Activated CD8-positive, alpha-beta memory T cell treated with anti-CD3 and anti-CD28 coated beads, Interleukin-2, amount 50 U/mL, for 1 hour (primary cell): ENCODE results near the gene GLT1D1.

Source experiments
- DNase-seq: peaks from one replicate; pipeline ENCODE4 v3.0.0-alpha.2; 2020; ENCODE audit errors: extremely low read depth

The GLT1D1 gene

DNA sequence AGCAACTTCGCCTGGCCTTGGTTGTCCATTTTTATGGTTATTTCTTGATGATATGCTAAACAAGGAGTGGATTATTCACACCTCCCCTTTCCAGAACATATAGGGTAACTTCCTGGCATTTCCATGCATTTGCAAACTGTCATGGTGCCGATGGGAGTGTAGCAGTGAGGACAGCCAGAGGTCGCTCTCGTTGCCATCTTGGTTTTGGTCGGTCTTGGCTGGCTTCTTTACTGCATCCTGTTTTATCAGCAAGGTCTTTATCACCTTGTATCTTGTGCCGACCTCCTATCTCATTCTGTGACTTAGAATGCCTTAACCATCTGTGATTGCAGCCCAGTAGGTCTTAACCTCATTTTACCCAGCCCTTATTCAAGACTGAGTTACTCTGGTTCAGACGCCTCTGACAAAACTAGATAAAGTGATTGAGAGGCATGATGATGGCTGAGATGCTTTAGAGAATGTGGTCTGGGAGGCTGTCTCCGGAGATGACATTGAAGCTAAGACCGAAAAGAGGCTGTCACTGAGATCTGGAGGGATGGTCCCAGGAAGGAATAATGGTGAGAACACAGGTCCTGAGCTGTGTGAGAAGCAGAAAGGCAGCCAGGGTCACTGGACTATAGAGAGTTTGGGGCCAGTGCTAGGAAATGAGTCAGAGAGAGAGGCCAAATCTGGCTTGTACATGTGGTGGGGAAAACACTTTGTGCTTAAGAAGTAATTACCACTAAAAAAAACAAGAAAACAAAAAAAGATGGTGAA is 2.9 kb downstream of the GLT1D1 start:
- DNase-seq, result no peak

GRCh38 chr12:128856791-128857078 is 3.5 kb downstream of the GLT1D1 start:
- no peak for DNase-seq

DNA sequence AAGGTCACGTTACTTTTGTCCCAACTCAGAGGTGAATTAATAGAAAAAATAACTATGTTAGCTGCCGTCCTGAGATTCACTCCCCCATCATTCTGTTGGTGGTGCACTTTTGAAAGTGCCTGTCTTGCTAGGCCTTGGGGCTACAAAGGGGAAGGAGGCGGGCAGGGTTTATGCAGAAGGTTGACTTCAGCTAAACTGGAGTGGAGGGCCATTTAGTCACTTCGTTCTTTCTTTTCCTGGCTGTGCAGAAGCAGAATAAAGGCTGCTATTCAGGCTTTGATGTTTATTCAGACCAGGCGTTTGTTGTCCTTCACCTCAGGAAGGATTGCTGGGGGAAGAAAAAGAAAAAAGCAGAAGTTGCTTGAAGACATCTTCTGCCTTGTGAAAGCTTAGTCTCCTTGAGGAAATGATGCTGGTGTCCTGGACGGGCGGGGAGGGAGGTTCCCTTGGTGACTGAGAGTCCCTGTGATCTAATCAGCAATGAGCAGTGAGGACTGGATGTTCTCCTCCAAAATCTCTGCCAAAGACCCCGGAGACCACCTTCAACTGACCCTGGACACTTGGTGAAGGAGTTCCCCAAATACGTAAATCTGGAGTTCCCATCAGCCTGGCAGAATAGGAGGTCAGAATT is 4.0 kb downstream of the GLT1D1 start:
- DNase-seq, result no peak

- no peak for DNase-seq
Measured at GRCh38 chr12:128859311-128859710, 6.0 kb downstream of the GLT1D1 start.

GRCh38 chr12:128861226-128862016 is 8.1 kb downstream of the GLT1D1 start:
- no peak for DNase-seq

DNA sequence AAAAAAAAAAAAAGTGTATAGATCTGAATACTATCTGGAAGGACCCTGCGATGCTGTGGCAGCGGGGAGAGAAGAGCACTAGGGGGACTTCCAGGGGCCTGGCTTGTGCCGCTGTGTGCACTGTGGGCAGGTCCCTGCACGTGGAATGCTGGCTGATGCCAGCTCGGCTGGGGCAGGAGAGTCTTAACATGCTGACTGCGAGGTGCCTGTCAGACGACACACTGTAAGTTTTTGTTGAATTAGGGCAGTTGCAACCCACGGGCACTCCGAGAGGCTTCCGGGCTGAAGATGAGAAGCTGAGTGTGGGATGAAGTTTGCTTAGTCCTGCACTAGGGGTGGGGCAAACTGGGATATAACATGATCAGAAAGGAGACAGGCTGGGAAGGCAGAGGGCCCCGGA is 10.7 kb downstream of the GLT1D1 start:
- DNase-seq, result no peak

GRCh38 chr12:128864516-128865186 is 11.4 kb downstream of the GLT1D1 start:
- DNase-seq, result no peak

- DNase-seq, result no peak
Measured at GRCh38 chr12:128867466-128867865, 14.2 kb downstream of the GLT1D1 start.

- no peak for DNase-seq
Measured at GRCh38 chr12:128871516-128871892, 18.2 kb downstream of the GLT1D1 start.

GRCh38 chr12:128872303-128872702 is 19.0 kb downstream of the GLT1D1 start:
- no peak for DNase-seq

- DNase-seq, result no peak
Measured at GRCh38 chr12:128876559-128876958, 23.3 kb downstream of the GLT1D1 start.

- no peak for DNase-seq
Measured at GRCh38 chr12:128879898-128880764, 26.9 kb downstream of the GLT1D1 start.

DNA sequence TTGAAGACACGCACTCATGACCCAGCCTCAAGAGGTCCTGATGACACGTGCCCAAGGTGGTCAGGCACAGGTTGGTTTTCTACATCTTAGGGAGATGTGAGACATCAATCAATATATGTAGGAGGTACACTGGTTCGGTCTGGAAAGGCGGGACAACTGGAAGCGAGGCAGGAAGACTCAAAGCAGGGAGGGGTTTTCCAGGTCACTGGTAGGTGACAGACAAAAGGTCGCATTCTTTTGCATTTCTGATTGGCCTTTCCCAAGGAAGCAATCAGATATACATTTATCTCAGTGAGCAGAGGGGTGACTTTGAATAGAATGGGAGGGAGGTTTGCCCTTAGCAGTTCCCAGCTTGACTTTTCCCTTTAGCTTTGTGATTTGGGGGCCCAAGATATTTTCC is 38.6 kb downstream of the GLT1D1 start:
- no peak for DNase-seq

GRCh38 chr12:128903236-128903635 is 50.0 kb downstream of the GLT1D1 start:
- no peak for DNase-seq

DNA sequence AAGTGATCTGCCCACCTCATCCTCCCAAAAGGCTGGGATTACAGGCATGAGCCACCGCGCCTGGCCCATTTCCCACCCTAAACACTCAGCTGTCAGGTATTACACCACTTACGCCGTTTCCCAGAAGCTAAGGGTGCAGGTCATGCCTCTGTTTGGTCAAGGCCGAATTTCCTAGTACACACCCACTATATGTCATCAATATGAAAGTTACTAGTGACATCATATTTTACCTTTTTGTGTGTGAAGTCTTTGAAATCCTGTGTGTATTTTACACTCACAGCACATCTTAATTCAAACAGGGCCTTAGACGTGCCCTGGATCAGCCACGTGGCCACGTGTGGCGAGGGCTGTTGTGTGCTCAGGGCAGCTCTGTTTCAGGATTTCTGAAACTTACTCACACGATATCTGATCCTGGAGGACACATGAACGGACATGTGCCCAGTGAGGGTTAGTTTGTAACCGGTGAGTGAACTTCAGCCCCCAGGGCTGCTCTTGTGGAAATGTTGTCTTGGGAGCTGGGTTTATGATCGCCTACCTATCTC is 51.8 kb downstream of the GLT1D1 start:
- DNase-seq, result no peak

DNA sequence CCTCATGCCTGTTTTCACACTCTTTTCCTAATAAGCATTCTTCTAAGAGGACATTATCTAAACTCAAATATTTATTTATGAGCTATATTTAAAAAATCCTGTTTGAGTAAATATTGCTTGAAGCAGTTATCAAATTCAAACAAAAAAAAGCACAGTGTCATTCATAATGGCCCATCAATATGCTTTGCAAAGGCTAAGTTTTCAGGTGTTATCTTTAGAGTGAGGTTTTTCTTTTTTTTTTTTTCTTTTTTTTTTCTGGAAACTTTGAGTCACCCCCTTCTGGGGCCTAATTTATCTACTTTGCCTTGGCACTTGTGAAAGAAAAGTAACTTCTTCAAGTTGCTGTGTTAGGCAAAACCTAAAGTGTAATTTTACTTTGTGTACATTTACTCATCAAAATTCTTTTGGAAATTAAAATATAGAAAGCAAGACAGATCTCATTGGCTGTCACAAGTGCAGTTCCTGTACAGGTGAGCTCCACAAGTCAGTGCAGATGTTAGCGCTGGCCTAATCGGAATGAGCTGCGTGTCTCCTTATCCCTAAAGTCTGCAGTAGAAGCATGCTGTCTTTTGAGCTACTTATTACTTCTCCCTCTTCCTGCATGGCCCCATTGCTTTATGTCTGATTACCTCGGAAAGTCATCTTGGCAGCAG is 53.3 kb downstream of the GLT1D1 start:
- DNase-seq, result no peak

GRCh38 chr12:128908254-128908653 is 55.0 kb downstream of the GLT1D1 start:
- no peak for DNase-seq

GRCh38 chr12:128909653-128910052 is 56.4 kb downstream of the GLT1D1 start:
- DNase-seq, result no peak

DNA sequence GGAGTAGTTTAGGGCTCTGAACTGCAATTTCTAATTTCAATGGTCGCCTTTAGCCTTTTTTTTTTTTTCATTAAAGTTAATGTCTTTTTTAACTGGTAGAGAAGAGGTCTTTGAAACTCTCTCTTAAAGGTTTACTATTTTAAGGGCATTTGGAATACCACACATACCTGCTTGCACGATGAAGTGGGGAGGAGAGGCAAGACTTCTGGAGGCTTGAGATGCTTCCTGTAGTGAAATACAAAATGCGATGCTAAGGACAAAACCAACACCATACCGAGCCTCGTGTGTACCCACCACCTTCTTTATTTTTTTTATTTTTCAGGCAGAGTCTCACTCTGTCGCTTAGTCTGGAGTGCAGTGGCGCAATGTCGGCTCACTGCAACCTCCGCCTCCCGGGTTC is 57.4 kb downstream of the GLT1D1 start:
- DNase-seq, result no peak

DNA sequence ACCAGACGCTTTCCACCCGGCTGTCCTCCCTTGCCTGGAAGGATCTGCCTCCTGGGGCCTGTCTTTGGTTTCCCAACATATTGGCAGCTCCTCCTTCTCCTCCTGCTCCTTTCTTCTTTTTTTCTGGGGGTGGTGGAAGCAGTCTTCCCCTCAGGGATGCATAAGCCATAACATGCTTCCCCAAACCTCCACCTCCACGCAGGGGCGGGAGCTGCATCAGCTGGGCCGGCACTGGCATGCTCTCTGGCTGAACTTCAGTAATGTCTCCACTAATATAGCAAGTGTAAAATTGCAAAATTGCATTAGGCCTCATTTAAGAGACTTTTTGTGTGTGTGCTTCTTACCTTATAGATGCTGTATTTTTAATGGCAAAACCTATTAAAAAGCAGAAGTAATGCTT is 58.6 kb downstream of the GLT1D1 start:
- DNase-seq, result no peak
